Ectodermal cell (in vitro differentiated cells): ENCODE results near the gene LRBA.
A peak's percentile ranks its signal among the peaks of the same experiment; 100 is the strongest.

Source experiments
- H3K27ac ChIP-seq: 2 replicates; pipeline ENCODE4 v1.7.0; 2013; ENCODE audit warnings: mild to moderate bottlenecking, low read depth, low read length; ENCODE audit not compliant: insufficient read depth, poor library complexity, severe bottlenecking
- H3K27me3 ChIP-seq: 2 replicates; pipeline ENCODE4 v1.7.0; 2013; ENCODE audit warnings: mild to moderate bottlenecking, low read length; ENCODE audit not compliant: insufficient read depth, control insufficient read depth, poor library complexity, severe bottlenecking
- H3K36me3 ChIP-seq: one replicate; pipeline ENCODE4 v1.7.0; 2013; ENCODE audit warnings: low read length; ENCODE audit not compliant: control insufficient read depth, insufficient read depth
- H3K4me1 ChIP-seq: one replicate; pipeline ENCODE4 v1.7.0; 2013; ENCODE audit warnings: low read length; ENCODE audit not compliant: control insufficient read depth, insufficient read depth
- H3K4me3 ChIP-seq: 2 replicates; pipeline ENCODE4 v1.7.0; 2013; ENCODE audit warnings: low read depth, low read length, control low read depth; ENCODE audit not compliant: insufficient read depth
- H3K9me3 ChIP-seq: 2 replicates; pipeline ENCODE4 v1.7.0; 2013; ENCODE audit warnings: mild to moderate bottlenecking, low read length, moderate library complexity; ENCODE audit not compliant: control insufficient read depth
- WGBS, 2 experiments: methylation state at CpG; one replicate each; pipeline ENCODE4 v1.1.7; 2013; ENCODE audit warnings: missing lambda C conversion rate in 2 of 2; 5-methylcytosine and 5-hydroxymethylcytosine counted together

The LRBA gene

GRCh38 chr4:150590631-150591030, 424.5 kb downstream of the LRBA start:
- H3K4me3 ChIP-seq: no peak overlapping the region
- no peak overlapping the region for H3K27ac ChIP-seq
- H3K4me1 ChIP-seq: peaks cover 14% of the 10 kb centered on the region
- no peaks in the 10 kb centered on the region for H3K9me3 ChIP-seq
- H3K27me3 ChIP-seq: peaks cover 3% of the 10 kb centered on the region
- no peaks in the 10 kb centered on the region for H3K36me3 ChIP-seq
- 84 to 90% methylated on average over 5 of the region's 5 CpGs for WGBS, 2 experiments

- no peaks in the 10 kb centered on the region for H3K36me3 ChIP-seq
- H3K9me3 ChIP-seq: no peaks in the 10 kb centered on the region
- H3K4me3 ChIP-seq: no peak overlapping the region
- no peak overlapping the region for H3K27ac ChIP-seq
- H3K27me3 ChIP-seq: peaks cover 18% of the 10 kb centered on the region
- peaks cover 14% of the 10 kb centered on the region for H3K4me1 ChIP-seq
- WGBS, 2 experiments: 79 to 96% methylated on average over 2 of the region's 2 CpGs
Observed at GRCh38 chr4:150589157-150589556, 425.9 kb downstream of the LRBA start.

- WGBS, 2 experiments: 100% methylated on average over 1 of the region's 1 CpG
- Histone ChIP-seq H3K36me3 (no peaks in the 10 kb centered on the region), H3K4me3 (peak overlapping the region; percentile 25), H3K27me3 (peaks cover 26% of the 10 kb centered on the region), H3K4me1 (peaks cover 14% of the 10 kb centered on the region), H3K9me3 (no peaks in the 10 kb centered on the region), H3K27ac (no peak overlapping the region)
Observed at GRCh38 chr4:150588316-150588715, 426.8 kb downstream of the LRBA start.

GRCh38 chr4:150586162-150586810, 428.8 kb downstream of the LRBA start:
- Histone ChIP-seq H3K36me3 (no peaks in the 10 kb centered on the region), H3K4me1 (peaks cover 13% of the 10 kb centered on the region), H3K27ac (no peak overlapping the region), H3K4me3 (peak overlapping the region; percentile 65), H3K27me3 (peaks cover 47% of the 10 kb centered on the region), H3K9me3 (no peaks in the 10 kb centered on the region)

- Histone ChIP-seq H3K36me3 (no peaks in the 10 kb centered on the region), H3K4me3 (peak overlapping the region; percentile 65), H3K27ac (no peak overlapping the region), H3K9me3 (no peaks in the 10 kb centered on the region), H3K4me1 (peaks cover 7% of the 10 kb centered on the region), H3K27me3 (peaks cover 53% of the 10 kb centered on the region)
- 100% methylated on average over 1 of the region's 1 CpG; no CpG with 5 or more reads in 1 of the 2 experiments for WGBS, 2 experiments
Observed at GRCh38 chr4:150585611-150586010, 429.5 kb downstream of the LRBA start.

GRCh38 chr4:150584111-150584915, 430.8 kb downstream of the LRBA start:
- no peaks in the 10 kb centered on the region for H3K9me3 ChIP-seq
- peaks cover 3% of the 10 kb centered on the region for H3K4me1 ChIP-seq
- H3K4me3 ChIP-seq: peak overlapping the region; percentile 65
- H3K27me3 ChIP-seq: peaks cover 66% of the 10 kb centered on the region
- 14% methylated on average over 8 of the region's 11 CpGs for WGBS, 2 experiments
- no peak overlapping the region for H3K27ac ChIP-seq
- H3K36me3 ChIP-seq: no peaks in the 10 kb centered on the region

- H3K27me3 ChIP-seq: peaks cover 75% of the 10 kb centered on the region
- H3K36me3 ChIP-seq: no peaks in the 10 kb centered on the region
- H3K4me1 ChIP-seq: peaks cover 3% of the 10 kb centered on the region
- WGBS, 2 experiments: 0 to 1% methylated on average over 66 of the region's 66 CpGs
- H3K9me3 ChIP-seq: no peaks in the 10 kb centered on the region
- peak overlapping the region; percentile 65 for H3K4me3 ChIP-seq
- no peak overlapping the region for H3K27ac ChIP-seq
Observed at GRCh38 chr4:150583287-150584110, 431.6 kb downstream of the LRBA start.

- Histone ChIP-seq H3K9me3 (no peaks in the 10 kb centered on the region), H3K27ac (no peak overlapping the region), H3K27me3 (peaks cover 75% of the 10 kb centered on the region), H3K4me3 (peak overlapping the region; percentile 65), H3K4me1 (peaks cover 3% of the 10 kb centered on the region), H3K36me3 (no peaks in the 10 kb centered on the region)
- WGBS, 2 experiments: 0 to 1% methylated on average over 32 of the region's 32 CpGs
Observed at GRCh38 chr4:150582873-150583286, 432.2 kb downstream of the LRBA start.

- 0 to 1% methylated on average over 27 of the region's 27 CpGs for whole genome bisulfite sequencing, 2 experiments
Observed at GRCh38 chr4:150582146-150582872, 432.8 kb downstream of the LRBA start, which contains the start of gene MAB21L2. Gene MAB21L2 (plus strand): TSS chr4:150582151. CDS start chr4:150583030, 879 bp downstream.

More at GRCh38 chr4:150582146-150582872, 432.8 kb downstream of the LRBA start, which contains the start of gene MAB21L2:
- no peaks in the 10 kb centered on the region for H3K9me3 ChIP-seq
- no peaks in the 10 kb centered on the region for H3K36me3 ChIP-seq
- peak within 1 kb of the TSS; percentile 4 for H3K27ac ChIP-seq
- H3K27me3 ChIP-seq: peaks cover 75% of the 10 kb centered on the region
- peak within 1 kb of the TSS; percentile 65 for H3K4me3 ChIP-seq
- peaks cover 3% of the 10 kb centered on the region for H3K4me1 ChIP-seq
